OCI-LY7 (cell line): ENCODE measurements around the gene FXYD2. TPM values are rescaled to one million over a fixed set of nuclear protein-coding genes. Genes with fewer than 3 reads are reported as not detected.
"Not testable (repeated sequence)": the region's sequence is repeated elsewhere in the genome, so short reads cannot be mapped to it uniquely, and the experiment has no call there.

Experiments used
- BruUV-seq: library from RNA; stranded (reverse); fragments of 400-500 nt; replicated peaks from 2 replicates; lab custom pipeline; 2021; lab: Mats Ljungman, UMichigan
- CTCF ChIA-PET: fragments of 300-600 bp; sonication (Branson Sonifier 250); formaldehyde crosslinking; loops from one replicate; lab custom pipeline; 2022; ENCODE audit warnings: antibody characterized with exemption; ENCODE audit not compliant: unreplicated experiment; lab: Charles Lee
- POLR2A ChIA-PET: fragments of 300-600 bp; sonication (Branson Sonifier 250); formaldehyde crosslinking; loops from one replicate; lab custom pipeline; 2022; ENCODE audit warnings: antibody characterized with exemption; lab: Charles Lee
- DNase-seq: peaks from one replicate; pipeline ENCODE4 v3.0.0-alpha.2; 2015; ENCODE audit warnings: low spot score
- H2AFZ ChIP-seq: fragments of 200-600 bp; sonication (generic), shearing (Covaris generic); 2 replicates; pipeline ENCODE4 v1.6.1; 2014; ENCODE audit warnings: mild to moderate bottlenecking, antibody characterized with exemption, low read length, moderate library complexity
- H3K27ac ChIP-seq: fragments of 200-600 bp; sonication (generic); 2 replicates; pipeline ENCODE4 v1.5.1; 2014; ENCODE audit warnings: mixed run types, low read depth, mild to moderate bottlenecking, moderate library complexity, low read length, inconsistent platforms; ENCODE audit not compliant: poor library complexity, severe bottlenecking
- H3K36me3 ChIP-seq: fragments of 200-600 bp; sonication (generic); 2 replicates; pipeline ENCODE4 v1.6.1; 2014; ENCODE audit warnings: mild to moderate bottlenecking, antibody characterized with exemption, low read length, moderate library complexity, mixed read lengths; ENCODE audit not compliant: insufficient read depth
- H3K4me1 ChIP-seq: fragments of 200-600 bp; sonication (generic); 2 replicates; pipeline ENCODE4 v1.5.1; 2014; ENCODE audit warnings: mild to moderate bottlenecking, low read length; ENCODE audit not compliant: insufficient read depth, poor library complexity, severe bottlenecking
- H3K4me2 ChIP-seq: fragments of 200-600 bp; sonication (generic); 2 replicates; pipeline ENCODE4 v1.6.1; 2014; ENCODE audit warnings: mild to moderate bottlenecking, low read length
- H3K4me3 ChIP-seq: fragments of 200-600 bp; sonication (generic); 2 replicates; pipeline ENCODE4 v1.5.1; 2014; ENCODE audit warnings: mild to moderate bottlenecking, low read depth, low read length; ENCODE audit not compliant: poor library complexity, severe bottlenecking
- H3K79me2 ChIP-seq: fragments of 200-600 bp; sonication (generic); 2 replicates; pipeline ENCODE4 v1.6.1; 2016; ENCODE audit warnings: low read depth, mild to moderate bottlenecking, low read length, moderate library complexity, mixed read lengths; ENCODE audit not compliant: insufficient read depth
- H3K9me2 ChIP-seq: fragments of 200-600 bp; sonication (generic); 2 replicates; pipeline ENCODE4 v1.6.1; 2016; ENCODE audit warnings: mild to moderate bottlenecking, low read length, mixed read lengths; ENCODE audit not compliant: insufficient read depth
- H3K9me3 ChIP-seq: fragments of 200-600 bp; sonication (generic); 2 replicates; pipeline ENCODE4 v1.6.1; 2014; ENCODE audit warnings: mild to moderate bottlenecking, mixed run types, low read length, mixed read lengths
- H4K20me1 ChIP-seq: fragments of 200-600 bp; sonication (generic); 2 replicates; pipeline ENCODE4 v1.6.1; 2014; ENCODE audit warnings: mild to moderate bottlenecking, antibody characterized with exemption, low read length, moderate library complexity, mixed read lengths; ENCODE audit not compliant: insufficient read depth
- EZH2phosphoT487 ChIP-seq: fragments of 200-600 bp; sonication (generic); IDR thresholded peaks from 2 replicates; pipeline ENCODE4 v1.6.1; 2018; ENCODE audit warnings: low read depth, borderline replicate concordance, mild to moderate bottlenecking, mixed run types, antibody characterized with exemption, low read length, moderate library complexity, mixed read lengths
- intact Hi-C: fragments of 100-400 bp; cut with micrococcal nuclease; formaldehyde crosslinking; loops from one replicate; pipeline ENCODE4 v1.10.0; 2022; ENCODE audit not compliant: unreplicated experiment
- total RNA-seq, 2 experiments: library from RNA; depleted of rRNA in 1 of 2; stranded (reverse); fragments of >200 nt in 1 of 2; shearing (Covaris generic) in 1 of 2; gene quantifications; 2 replicates each; pipeline ENCODE4 v1.2.3, GENCODE V29; 2014 to 2022
- TF ChIP-seq, protein P1 (sequence below): fragments of 200-600 bp; sonication (generic); conservative IDR thresholded peaks from 2 replicates; pipeline ENCODE4 v1.5.1; 2014; ENCODE audit warnings: mild to moderate bottlenecking, antibody characterized with exemption, low read length, moderate library complexity, mixed read lengths

Gene FXYD2
- total RNA-seq, 2 experiments from 2014 or later: not detected

DNA sequence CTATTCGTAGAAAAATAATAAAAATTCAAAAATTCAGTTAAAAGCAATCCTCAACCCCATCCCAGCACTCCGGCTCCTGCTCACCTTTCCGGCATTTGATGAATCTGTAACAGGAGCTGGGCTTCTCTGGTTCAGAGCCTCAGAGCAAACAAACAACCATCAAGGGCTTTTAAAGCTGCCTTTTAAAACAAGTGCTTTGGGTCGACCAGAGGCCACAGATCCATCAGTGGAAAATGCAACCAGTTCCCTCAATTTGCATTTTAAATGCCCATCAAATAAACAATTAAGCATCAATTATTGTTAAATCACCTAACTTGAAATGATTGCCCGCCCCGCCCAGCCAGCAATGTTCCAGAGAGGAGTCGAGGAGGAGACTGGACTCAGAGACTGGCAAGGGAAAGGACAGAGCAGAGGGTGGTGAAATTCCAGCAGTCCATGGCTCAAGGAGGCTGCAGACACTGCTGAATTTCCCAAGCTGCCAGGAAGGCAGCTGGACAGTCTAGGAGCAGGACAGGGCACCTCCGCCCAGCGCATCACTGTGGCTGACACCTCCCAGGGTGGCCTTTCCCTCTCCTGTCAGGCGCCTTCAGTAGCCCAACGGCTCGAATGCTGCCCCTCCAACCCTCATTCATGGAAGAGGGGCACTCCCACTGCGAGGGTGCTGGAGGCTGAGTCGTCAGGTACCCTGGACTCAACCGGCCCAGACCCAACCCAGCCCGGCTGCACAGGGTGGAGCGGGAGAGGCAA lies 44.4 kb upstream of the FXYD2 start:
- no peak overlapping the region for H3K4me3 ChIP-seq
- no TSS peak for BruUV-seq
- TF ChIP-seq, protein P1, sequence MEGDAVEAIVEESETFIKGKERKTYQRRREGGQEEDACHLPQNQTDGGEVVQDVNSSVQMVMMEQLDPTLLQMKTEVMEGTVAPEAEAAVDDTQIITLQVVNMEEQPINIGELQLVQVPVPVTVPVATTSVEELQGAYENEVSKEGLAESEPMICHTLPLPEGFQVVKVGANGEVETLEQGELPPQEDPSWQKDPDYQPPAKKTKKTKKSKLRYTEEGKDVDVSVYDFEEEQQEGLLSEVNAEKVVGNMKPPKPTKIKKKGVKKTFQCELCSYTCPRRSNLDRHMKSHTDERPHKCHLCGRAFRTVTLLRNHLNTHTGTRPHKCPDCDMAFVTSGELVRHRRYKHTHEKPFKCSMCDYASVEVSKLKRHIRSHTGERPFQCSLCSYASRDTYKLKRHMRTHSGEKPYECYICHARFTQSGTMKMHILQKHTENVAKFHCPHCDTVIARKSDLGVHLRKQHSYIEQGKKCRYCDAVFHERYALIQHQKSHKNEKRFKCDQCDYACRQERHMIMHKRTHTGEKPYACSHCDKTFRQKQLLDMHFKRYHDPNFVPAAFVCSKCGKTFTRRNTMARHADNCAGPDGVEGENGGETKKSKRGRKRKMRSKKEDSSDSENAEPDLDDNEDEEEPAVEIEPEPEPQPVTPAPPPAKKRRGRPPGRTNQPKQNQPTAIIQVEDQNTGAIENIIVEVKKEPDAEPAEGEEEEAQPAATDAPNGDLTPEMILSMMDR: no peak
- TF ChIP-seq EZH2phosphoT487: no peak
- no peak overlapping the region for H3K27ac ChIP-seq
- H4K20me1 ChIP-seq: no peaks in the 10 kb centered on the region
- ChIA-PET POLR2A (no interaction called here), CTCF (no interaction called here)
- H2AFZ ChIP-seq: no peak overlapping the region
- intact Hi-C loops: no loop called here
- no peaks in the 10 kb centered on the region for H3K9me2 ChIP-seq
- no peak overlapping the region for H3K4me2 ChIP-seq
- DNase-seq: no peak
- H3K36me3 ChIP-seq: no peaks in the 10 kb centered on the region
- H3K9me3 ChIP-seq: no peaks in the 10 kb centered on the region
- H3K79me2 ChIP-seq: no peaks in the 10 kb centered on the region
- no peaks in the 10 kb centered on the region for H3K4me1 ChIP-seq

DNA sequence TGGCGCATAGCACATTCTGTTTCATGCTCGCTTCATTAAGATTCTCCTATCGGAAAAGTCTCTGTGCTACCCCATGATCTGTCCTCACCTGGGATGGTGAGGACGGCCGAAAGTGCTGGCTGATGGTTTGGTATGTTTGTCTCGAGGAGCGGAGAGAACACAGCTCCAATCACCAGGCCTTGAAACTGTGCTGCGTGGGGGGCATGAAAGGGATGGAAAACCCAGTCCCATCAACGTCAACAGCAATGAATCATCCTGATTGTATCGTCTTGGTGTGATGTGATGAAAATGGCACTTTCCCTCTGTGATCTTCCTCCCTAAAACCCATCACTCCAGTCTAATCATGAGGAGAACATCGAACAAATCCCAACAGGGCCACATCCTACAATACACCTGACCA lies 43.5 kb upstream of the FXYD2 start:
- H3K36me3 ChIP-seq: no peaks in the 10 kb centered on the region
- no peak overlapping the region for H3K27ac ChIP-seq
- no peaks in the 10 kb centered on the region for H3K9me2 ChIP-seq
- no peak overlapping the region for H2AFZ ChIP-seq
- no peak for TF ChIP-seq EZH2phosphoT487
- TF ChIP-seq, protein P1: no peak
- no peak overlapping the region for H3K4me2 ChIP-seq
- ChIA-PET POLR2A (no interaction called here), CTCF (no interaction called here)
- no peaks in the 10 kb centered on the region for H4K20me1 ChIP-seq
- no peak overlapping the region for H3K4me3 ChIP-seq
- DNase-seq: no peak
- intact Hi-C loops: no loop called here
- H3K79me2 ChIP-seq: no peaks in the 10 kb centered on the region
- no TSS peak for BruUV-seq
- no peaks in the 10 kb centered on the region for H3K4me1 ChIP-seq
- no peaks in the 10 kb centered on the region for H3K9me3 ChIP-seq

DNA sequence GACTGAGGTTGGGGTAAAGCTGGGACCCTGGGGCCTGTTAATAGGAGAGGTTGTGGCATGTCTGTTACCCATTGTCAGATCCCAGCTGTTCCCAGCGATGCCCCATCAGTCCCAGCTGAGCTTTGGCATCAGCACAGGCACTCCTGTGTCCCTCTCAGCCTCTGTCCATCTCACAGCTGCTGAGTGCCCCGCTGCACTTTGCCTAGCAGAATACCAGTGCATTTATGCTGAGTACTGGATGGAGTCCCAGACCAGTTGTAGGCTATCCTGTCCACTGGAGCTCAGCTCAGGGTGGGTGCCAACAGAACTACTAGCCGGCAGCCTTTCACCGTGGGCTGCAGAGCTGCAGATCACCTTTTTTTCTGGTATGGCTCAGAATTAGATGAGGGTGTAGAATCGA lies 42.0 kb upstream of the FXYD2 start:
- BruUV-seq: no TSS peak
- Histone ChIP-seq H2AFZ (no peak overlapping the region), H3K27ac (no peak overlapping the region), H3K4me1 (no peaks in the 10 kb centered on the region), H3K36me3 (no peaks in the 10 kb centered on the region), H3K9me2 (no peaks in the 10 kb centered on the region), H3K79me2 (no peaks in the 10 kb centered on the region), H3K4me2 (no peak overlapping the region), H3K9me3 (no peaks in the 10 kb centered on the region), H4K20me1 (no peaks in the 10 kb centered on the region), H3K4me3 (no peak overlapping the region)
- POLR2A ChIA-PET: no interaction called here
- CTCF ChIA-PET: no interaction called here
- intact Hi-C loops: no loop called here
- no peak for DNase-seq
- TF ChIP-seq, protein P1: no peak
- TF ChIP-seq EZH2phosphoT487: no peak

DNA sequence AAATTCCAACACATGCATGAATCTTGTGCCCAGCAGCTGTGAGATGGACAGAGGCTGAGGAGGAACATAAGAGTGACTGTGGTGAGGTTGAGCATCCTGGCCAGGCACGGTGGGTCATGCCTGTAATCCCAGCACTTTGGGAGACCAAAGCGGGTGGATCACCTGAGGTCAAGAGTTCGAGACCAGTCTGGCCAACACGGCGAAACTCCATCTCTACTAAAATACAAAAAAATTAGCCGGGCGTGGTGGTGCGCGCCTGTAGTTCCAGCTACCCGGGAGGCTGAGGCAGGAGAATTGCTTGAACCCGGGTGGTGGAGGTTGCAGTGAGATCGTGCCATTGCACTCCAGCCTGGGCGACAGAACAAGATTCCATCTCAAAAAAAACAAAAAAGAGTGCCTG lies 41.0 kb upstream of the FXYD2 start:
- BruUV-seq, intact Hi-C loops: not testable (repeated sequence)

More for the DNA sequence above, 41.0 kb upstream of the FXYD2 start:
- H3K9me3 ChIP-seq, H3K4me2 ChIP-seq, H3K36me3 ChIP-seq, CTCF ChIA-PET, H3K27ac ChIP-seq, DNase-seq, H3K4me3 ChIP-seq, H4K20me1 ChIP-seq, H3K79me2 ChIP-seq, H3K9me2 ChIP-seq, H3K4me1 ChIP-seq, POLR2A ChIA-PET, H2AFZ ChIP-seq: not testable (repeated sequence)
